A549 (cell line): ENCODE results near the gene HBE1.

Experiments used
- BHLHE40 ChIP-seq: IDR thresholded peaks from 2 replicates; pipeline ENCODE4 v1.6.1; 2012; ENCODE audit warnings: low read depth, low read length, inconsistent platforms
- CHD2 ChIP-seq: fragments of 150-350 bp; IDR thresholded peaks from 2 replicates; pipeline ENCODE4 v1.6.1; 2014; ENCODE audit warnings: low read length; ENCODE audit not compliant: partially characterized antibody
- CTCF ChIP-seq: fragments of >200 bp; sonication (Bioruptor Twin); formaldehyde crosslinking; IDR thresholded peaks from 3 replicates; pipeline ENCODE4 v1.5.1; 2016
- ELK1 ChIP-seq: fragments of 150-350 bp; IDR thresholded peaks from 2 replicates; pipeline ENCODE4 v1.6.1; 2014; ENCODE audit warnings: low read depth, mild to moderate bottlenecking, low read length
- EP300 ChIP-seq, 2 experiments: fragments of >200 bp; sonication (Bioruptor Twin); formaldehyde crosslinking; IDR thresholded peaks; 2 replicates in 1 of 2; 3 replicates in 1 of 2; pipeline ENCODE4 v1.6.1; 2016 to 2017
- FOSB ChIP-seq: fragments of 250-450 bp; sonication (Bioruptor Pico); IDR thresholded peaks from 2 replicates; pipeline ENCODE4 v1.5.0; 2020; ENCODE audit warnings: mild to moderate bottlenecking, moderate library complexity
- HDAC2 ChIP-seq: fragments of 200-600 bp; sonication (generic); IDR thresholded peaks from 2 replicates; pipeline ENCODE4 v1.6.1; 2016
- NFE2L2 ChIP-seq: fragments of 150-350 bp; conservative IDR thresholded peaks from 2 replicates; pipeline ENCODE4 v1.6.1; 2014; ENCODE audit warnings: low read length
- PHF8 ChIP-seq: fragments of 200-600 bp; sonication (generic); IDR thresholded peaks from 2 replicates; pipeline ENCODE4 v1.6.1; 2016; ENCODE audit warnings: low read depth, mild to moderate bottlenecking, antibody characterized with exemption, moderate library complexity, borderline replicate concordance
- POLR2A ChIP-seq: IDR thresholded peaks from 2 replicates; pipeline ENCODE4 v1.6.1; 2012; ENCODE audit warnings: mild to moderate bottlenecking, low read length
- POLR2AphosphoS2 ChIP-seq: conservative IDR thresholded peaks from 2 replicates; pipeline ENCODE4 v1.6.1; 2012; ENCODE audit warnings: low read length, improper control_type of control experiment, inconsistent platforms
- REST ChIP-seq: fragments of 200-600 bp; sonication (generic); IDR thresholded peaks from 2 replicates; pipeline ENCODE4 v1.6.1; 2016; ENCODE audit warnings: antibody characterized with exemption, mild to moderate bottlenecking, moderate library complexity
- RFX5 ChIP-seq: fragments of 450-650 bp; IDR thresholded peaks from 2 replicates; pipeline ENCODE4 v1.7.1; 2014; ENCODE audit warnings: antibody characterized with exemption, mild to moderate bottlenecking, moderate library complexity
- TP53 ChIP-seq: fragments of 250-450 bp; sonication (Bioruptor Pico); IDR thresholded peaks from 2 replicates; pipeline ENCODE4 v1.5.0; 2021; ENCODE audit warnings: mild to moderate bottlenecking, moderate library complexity

- TF ChIP-seq CTCF (no peak), EP300 (IDR thresholded peaks at IDR 0.05) (no peak), RFX5 (no peak), REST (no peak), CHD2 (no peak), BHLHE40 (no peak), NFE2L2 (no peak), PHF8 (no peak), POLR2AphosphoS2 (no peak), POLR2A (no peak), HDAC2 (no peak), TP53 (no peak), FOSB (CRISPR knock-in tag) (no peak), ELK1 (no peak)
These were observed 32.1 kb upstream of the HBE1 start, which contains the start of gene OR51B4 for GRCh38 chr11:5301846-5302245.
